IMR-90 (cell line): Measurements from ENCODE around the gene ZG16B. TPM values are rescaled to one million over a fixed set of nuclear protein-coding genes. Genes with fewer than 3 reads are reported as not detected.

Experiments
- ATAC-seq: fragments of 200-7000 bp; cut with Tn5 transposase; 2 replicates; pipeline ENCODE4 v1.9.1; 2020; ENCODE audit warnings: low read depth, mild to moderate bottlenecking, moderate library complexity
- BruUV-seq: library from RNA; stranded (reverse); fragments of 400-500 nt; replicated peaks from 2 replicates; lab custom pipeline; 2021; lab: Mats Ljungman, UMichigan
- CTCF ChIA-PET: fragments of 300-600 bp; formaldehyde crosslinking; extraction: SDS; loops from one replicate; lab custom pipeline; 2021; ENCODE audit warnings: antibody characterized with exemption; lab: Yijun Ruan, JAX
- POLR2A ChIA-PET: fragments of 300-600 bp; sonication (Branson Sonifier 250); formaldehyde crosslinking; loops from one replicate; lab custom pipeline; 2022; ENCODE audit warnings: antibody characterized with exemption; ENCODE audit not compliant: unreplicated experiment; lab: Charles Lee
- DNase-seq: peaks from one replicate; pipeline ENCODE4 v3.0.0; 2013
- H2AFZ ChIP-seq: replicated peaks from 2 replicates; pipeline ENCODE3; 2013; ENCODE audit warnings: low read length, mild to moderate bottlenecking; ENCODE audit not compliant: poor library complexity
- H2AK5ac ChIP-seq: 2 replicates; pipeline ENCODE4 v1.6.1; 2013; ENCODE audit warnings: low read depth, low read length, inconsistent platforms
- H2AK9ac ChIP-seq: replicated peaks from 2 replicates; pipeline ENCODE3; 2013; ENCODE audit warnings: mild to moderate bottlenecking, low read depth, low read length, moderate library complexity; ENCODE audit not compliant: poor library complexity
- H2BK120ac ChIP-seq: 2 replicates; pipeline ENCODE4 v1.6.1; 2013; ENCODE audit warnings: low read depth, low read length, inconsistent platforms
- H2BK15ac ChIP-seq: 3 replicates; pipeline ENCODE4 v1.6.1; 2013; ENCODE audit warnings: low read depth, low read length, inconsistent platforms
- H2BK20ac ChIP-seq: 2 replicates; pipeline ENCODE4 v1.6.1; 2013; ENCODE audit warnings: low read depth, mild to moderate bottlenecking, inconsistent platforms, low read length, moderate library complexity
- H2BK5ac ChIP-seq: 2 replicates; pipeline ENCODE4 v1.6.1; 2013; ENCODE audit warnings: mild to moderate bottlenecking, low read depth, low read length, inconsistent platforms; ENCODE audit not compliant: poor library complexity, severe bottlenecking
- H3K14ac ChIP-seq: replicated peaks from 2 replicates; pipeline ENCODE4 v1.6.1; 2013; ENCODE audit warnings: low read depth, low read length, inconsistent platforms
- H3K18ac ChIP-seq: 2 replicates; pipeline ENCODE4 v1.6.1; 2013; ENCODE audit warnings: low read depth, low read length, control low read depth
- H3K23ac ChIP-seq: 2 replicates; pipeline ENCODE4 v1.6.1; 2013; ENCODE audit warnings: low read depth, low read length, inconsistent platforms
- H3K27ac ChIP-seq: 2 replicates; pipeline ENCODE4 v1.5.1; 2013; ENCODE audit warnings: mild to moderate bottlenecking, control low read depth, low read length; ENCODE audit not compliant: insufficient read depth
- H3K27me3 ChIP-seq: 2 replicates; pipeline ENCODE4 v1.6.1; 2013; ENCODE audit warnings: low read length; ENCODE audit not compliant: control insufficient read depth, insufficient read depth
- H3K36me3 ChIP-seq: 2 replicates; pipeline ENCODE4 v1.6.1; 2013; ENCODE audit warnings: low read length, mixed read lengths; ENCODE audit not compliant: control insufficient read depth, insufficient read depth
- H3K4ac ChIP-seq: 2 replicates; pipeline ENCODE4 v1.6.1; 2013; ENCODE audit warnings: low read depth, low read length, inconsistent platforms
- H3K4me1 ChIP-seq: 2 replicates; pipeline ENCODE4 v1.6.1; 2013; ENCODE audit warnings: low read length, mixed read lengths; ENCODE audit not compliant: control insufficient read depth, insufficient read depth
- H3K4me2 ChIP-seq: 2 replicates; pipeline ENCODE4 v1.6.1; 2013; ENCODE audit warnings: low read depth, mild to moderate bottlenecking, control low read depth, low read length, moderate library complexity
- H3K4me3 ChIP-seq: 2 replicates; pipeline ENCODE4 v1.5.1; 2013; ENCODE audit warnings: low read depth, mild to moderate bottlenecking, control low read depth, low read length, moderate library complexity; ENCODE audit not compliant: insufficient read depth
- H3K56ac ChIP-seq: 2 replicates; pipeline ENCODE4 v1.6.1; 2013; ENCODE audit warnings: low read length, inconsistent platforms; ENCODE audit not compliant: insufficient read depth; ENCODE audit errors: extremely low read depth
- H3K79me1 ChIP-seq, 2 experiments: 2 replicates each; pipeline ENCODE4 v1.6.1; 2013; ENCODE audit warnings: low read length in 2 of 2, inconsistent platforms in 1 of 2, low read depth in 1 of 2
- H3K9ac ChIP-seq: 2 replicates; pipeline ENCODE4 v1.6.1; 2013; ENCODE audit warnings: low read depth, low read length, control low read depth
- H3K9me1 ChIP-seq: 2 replicates; pipeline ENCODE4 v1.6.1; 2013; ENCODE audit warnings: low read length, inconsistent platforms; ENCODE audit not compliant: insufficient read depth
- H3K9me3 ChIP-seq: 2 replicates; pipeline ENCODE4 v1.6.1; 2013; ENCODE audit warnings: low read length; ENCODE audit not compliant: control insufficient read depth, insufficient read depth
- H4K20me1 ChIP-seq: 2 replicates; pipeline ENCODE4 v1.6.1; 2013; ENCODE audit warnings: low read length, inconsistent platforms; ENCODE audit not compliant: insufficient read depth
- H4K5ac ChIP-seq: 2 replicates; pipeline ENCODE4 v1.6.1; 2013; ENCODE audit warnings: mild to moderate bottlenecking, low read depth, low read length, control low read depth
- H4K8ac ChIP-seq, 2 experiments: 2 replicates each; pipeline ENCODE4 v1.6.1; 2013; ENCODE audit warnings: low read depth in 2 of 2, low read length in 2 of 2, control low read depth in 1 of 2, inconsistent platforms in 1 of 2
- H4K91ac ChIP-seq: 2 replicates; pipeline ENCODE4 v1.6.1; 2013; ENCODE audit warnings: low read depth, low read length, inconsistent platforms; ENCODE audit not compliant: insufficient read depth
- CHD1 ChIP-seq: IDR thresholded peaks from 2 replicates; pipeline ENCODE4 v1.6.1; 2012; ENCODE audit warnings: low read depth, low read length, improper control_type of control experiment
- FOS ChIP-seq: fragments of 150-350 bp; IDR thresholded peaks from 2 replicates; pipeline ENCODE4 v1.6.1; 2016; ENCODE audit warnings: low read depth, low read length
- MAFK ChIP-seq: IDR thresholded peaks from 2 replicates; pipeline ENCODE4 v1.6.1; 2012; ENCODE audit warnings: low read depth, low read length, improper control_type of control experiment
- MAZ ChIP-seq: IDR thresholded peaks from 2 replicates; pipeline ENCODE4 v1.6.1; 2012; ENCODE audit warnings: low read depth, mild to moderate bottlenecking, low read length, improper control_type of control experiment, moderate library complexity, borderline replicate concordance
- MXI1 ChIP-seq: IDR thresholded peaks from 2 replicates; pipeline ENCODE4 v1.6.1; 2012; ENCODE audit warnings: low read depth, mild to moderate bottlenecking, low read length, moderate library complexity, borderline replicate concordance
- NFE2L2 ChIP-seq: fragments of 150-350 bp; IDR thresholded peaks from 2 replicates; pipeline ENCODE4 v1.6.1; 2016; ENCODE audit warnings: low read depth, mild to moderate bottlenecking, low read length
- POLR2A ChIP-seq: IDR thresholded peaks from 2 replicates; pipeline ENCODE4 v1.6.1; 2012; ENCODE audit warnings: mild to moderate bottlenecking, low read depth, low read length
- RAD21 ChIP-seq: IDR thresholded peaks from 2 replicates; pipeline ENCODE4 v1.6.1; 2012; ENCODE audit warnings: low read length, improper control_type of control experiment
- RCOR1 ChIP-seq: IDR thresholded peaks from 2 replicates; pipeline ENCODE4 v1.6.1; 2012; ENCODE audit warnings: mild to moderate bottlenecking, low read length, improper control_type of control experiment; ENCODE audit not compliant: insufficient replicate concordance
- RFX5 ChIP-seq: IDR thresholded peaks from 2 replicates; pipeline ENCODE4 v1.8.0; 2012; ENCODE audit warnings: low read depth, mild to moderate bottlenecking, low read length, moderate library complexity
- SMC3 ChIP-seq: fragments of 150-350 bp; IDR thresholded peaks from 2 replicates; pipeline ENCODE4 v1.6.1; 2016; ENCODE audit warnings: low read depth, mild to moderate bottlenecking, antibody characterized with exemption, low read length, moderate library complexity
- whole genome bisulfite sequencing, 2 experiments: methylation state at CpG; one replicate each; pipeline versions ENCODE4 v1.1.5 to v1.1.7; 2013; ENCODE audit warnings: missing lambda C conversion rate in 2 of 2; ENCODE audit not compliant: insufficient read length in 1 of 2; ENCODE audit errors: extremely low coverage in 2 of 2; 5-methylcytosine and 5-hydroxymethylcytosine counted together
- dilution Hi-C: fragments of 300-500 bp; cut with HindIII; formaldehyde crosslinking; loops from one replicate; pipeline ENCODE4 v1.14.3; 2018; ENCODE audit warnings: low sequenced_read_pairs; ENCODE audit not compliant: unreplicated experiment
- in situ Hi-C: fragments of 300-500 bp; cut with MboI; formaldehyde crosslinking; loops from 3 replicates; pipeline ENCODE4 v1.14.3; 2019; ENCODE audit warnings: low sequenced_read_pairs, inconsistent platforms, mixed read lengths
- intact Hi-C: fragments of 100-400 bp; cut with micrococcal nuclease; formaldehyde crosslinking; loops from 2 replicates; pipeline ENCODE4 v1.10.0; 2022
- polyA plus RNA-seq, 3 experiments: library from polyadenylated mRNA; depleted of rRNA; stranded (reverse); fragments of >200 nt; gene quantifications; 2 replicates each; pipeline ENCODE4 v1.2.3, GENCODE V29; 2012; ENCODE audit warnings: low replicate concordance in 1 of 3
- total RNA-seq: library from RNA; depleted of rRNA; stranded (reverse); fragments of >200 nt; gene quantifications from 2 replicates; pipeline ENCODE4 v1.2.3, GENCODE V29; 2012
- TF ChIP-seq, protein P1 (sequence below): fragments of 150-350 bp; IDR thresholded peaks from 2 replicates; pipeline ENCODE4 v1.6.1; 2017; ENCODE audit warnings: mild to moderate bottlenecking, antibody characterized with exemption, low read length, low read depth
- TF ChIP-seq, protein P2 (sequence below): fragments of 150-350 bp; IDR thresholded peaks from 2 replicates; pipeline ENCODE4 v1.6.1; 2016; ENCODE audit warnings: low read depth, mild to moderate bottlenecking, low read length, moderate library complexity, borderline replicate concordance

ZG16B gene
- total and polyA plus RNA-seq, 2 of the 4 experiments (the other 2 are of a cell fraction): 0.54 to 0.65 TPM

DNA sequence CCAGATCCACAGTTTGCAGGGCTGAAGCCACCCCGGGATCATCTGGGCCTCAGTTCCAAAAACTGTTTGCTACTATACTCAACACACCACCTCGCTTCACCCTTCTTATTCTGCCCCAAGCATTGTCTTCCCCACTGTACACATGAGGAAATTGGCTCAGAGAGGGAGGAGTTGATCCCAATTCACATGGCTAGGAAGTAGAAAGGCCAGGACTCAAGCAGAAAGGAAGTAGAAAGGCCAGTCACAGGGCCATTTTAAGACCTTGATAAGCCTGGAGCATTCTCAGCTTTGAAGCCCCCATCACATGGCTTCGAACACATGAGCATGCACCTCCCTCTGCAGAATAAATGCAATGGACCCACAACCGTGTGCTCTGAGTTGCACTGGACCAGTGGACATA lies 35.5 kb downstream of the ZG16B start:
- BruUV-seq: no TSS peak
- Histone ChIP-seq H3K79me1 (no peaks in the 10 kb centered on the region), H3K27ac (no peak overlapping the region), H2AK9ac (no peak overlapping the region), H3K4me3 (no peak overlapping the region), H3K4ac (no peak overlapping the region), H3K9ac (no peak overlapping the region), H3K9me3 (peaks cover 4% of the 10 kb centered on the region), H3K14ac (no peak overlapping the region), H4K91ac (no peak overlapping the region), H3K23ac (no peak overlapping the region), H2BK5ac (no peak overlapping the region), H2BK120ac (no peak overlapping the region), H3K56ac (no peak overlapping the region), H4K8ac (no peak overlapping the region), H3K4me2 (no peak overlapping the region), H3K18ac (no peak overlapping the region), H3K27me3 (no peaks in the 10 kb centered on the region), H3K36me3 (no peaks in the 10 kb centered on the region), H2BK15ac (no peak overlapping the region), H4K5ac (no peak overlapping the region), H3K4me1 (peaks cover 3% of the 10 kb centered on the region), H2AFZ (no peak overlapping the region), H4K20me1 (no peaks in the 10 kb centered on the region), H2BK20ac (no peak overlapping the region), H2AK5ac (no peak overlapping the region), H3K9me1 (no peaks in the 10 kb centered on the region)
- ATAC-seq (no peak), DNase-seq (no peak)
- POLR2A ChIA-PET: no interaction called here
- TF ChIP-seq MXI1 (no peak), NFE2L2 (no peak), RFX5 (no peak), MAZ (no peak), RAD21 (no peak), SMC3 (no peak), FOS (no peak), CHD1 (no peak), RCOR1 (no peak), MAFK (no peak), POLR2A (no peak)
- TF ChIP-seq, protein P1, sequence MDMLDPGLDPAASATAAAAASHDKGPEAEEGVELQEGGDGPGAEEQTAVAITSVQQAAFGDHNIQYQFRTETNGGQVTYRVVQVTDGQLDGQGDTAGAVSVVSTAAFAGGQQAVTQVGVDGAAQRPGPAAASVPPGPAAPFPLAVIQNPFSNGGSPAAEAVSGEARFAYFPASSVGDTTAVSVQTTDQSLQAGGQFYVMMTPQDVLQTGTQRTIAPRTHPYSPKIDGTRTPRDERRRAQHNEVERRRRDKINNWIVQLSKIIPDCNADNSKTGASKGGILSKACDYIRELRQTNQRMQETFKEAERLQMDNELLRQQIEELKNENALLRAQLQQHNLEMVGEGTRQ: no peak
- TF ChIP-seq, protein P2, sequence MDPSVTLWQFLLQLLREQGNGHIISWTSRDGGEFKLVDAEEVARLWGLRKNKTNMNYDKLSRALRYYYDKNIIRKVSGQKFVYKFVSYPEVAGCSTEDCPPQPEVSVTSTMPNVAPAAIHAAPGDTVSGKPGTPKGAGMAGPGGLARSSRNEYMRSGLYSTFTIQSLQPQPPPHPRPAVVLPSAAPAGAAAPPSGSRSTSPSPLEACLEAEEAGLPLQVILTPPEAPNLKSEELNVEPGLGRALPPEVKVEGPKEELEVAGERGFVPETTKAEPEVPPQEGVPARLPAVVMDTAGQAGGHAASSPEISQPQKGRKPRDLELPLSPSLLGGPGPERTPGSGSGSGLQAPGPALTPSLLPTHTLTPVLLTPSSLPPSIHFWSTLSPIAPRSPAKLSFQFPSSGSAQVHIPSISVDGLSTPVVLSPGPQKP: no peak
- intact Hi-C loops: no loop called here
- no CpG with 5 or more reads among the region's 4 CpGs for WGBS, 2 experiments
- in situ Hi-C loops: no loop called here
- CTCF ChIA-PET: no interaction called here
- dilution Hi-C loops: no loop called here
